IPS DF 4.7 (cell line): Measurements from ENCODE around the gene SMIM34.
"Not testable (repeated sequence)": the region's sequence is repeated elsewhere in the genome, so short reads cannot be mapped to it uniquely, and the experiment has no call there.

Experiments
- DNase-seq: peaks from one replicate; pipeline ENCODE4 v3.0.0-alpha.2; 2013; ENCODE audit warnings: low spot score; ENCODE audit errors: extremely low read depth

The SMIM34 gene, protein sequence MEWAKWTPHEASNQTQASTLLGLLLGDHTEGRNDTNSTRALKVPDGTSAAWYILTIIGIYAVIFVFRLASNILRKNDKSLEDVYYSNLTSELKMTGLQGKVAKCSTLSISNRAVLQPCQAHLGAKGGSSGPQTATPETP

DNA sequence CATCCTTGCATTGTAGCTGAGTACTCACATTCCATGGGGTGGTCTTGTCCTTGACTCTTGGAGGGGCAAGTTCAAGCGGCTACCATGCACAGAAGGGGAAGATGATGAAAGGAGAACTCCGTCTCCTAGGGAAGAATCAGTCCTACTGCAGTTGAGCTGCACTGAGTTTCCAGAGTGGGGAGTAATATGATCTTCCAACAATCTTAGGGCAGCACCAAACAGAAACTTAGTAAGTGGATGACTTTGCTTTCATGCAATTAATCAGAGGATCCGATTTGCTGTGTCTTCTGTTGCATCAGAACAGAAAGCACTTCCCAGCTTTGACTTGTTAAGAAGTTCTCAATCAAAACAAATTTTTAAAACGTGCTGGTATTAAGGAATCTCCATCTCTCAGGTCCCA, at the start of gene SMIM34:
Gene SMIM34 (minus strand): TSS at position 147 of the 400 bp plus-strand sequence. CDS start 112 bp downstream, at position 35.
- not testable (repeated sequence) for DNase-seq

DNA sequence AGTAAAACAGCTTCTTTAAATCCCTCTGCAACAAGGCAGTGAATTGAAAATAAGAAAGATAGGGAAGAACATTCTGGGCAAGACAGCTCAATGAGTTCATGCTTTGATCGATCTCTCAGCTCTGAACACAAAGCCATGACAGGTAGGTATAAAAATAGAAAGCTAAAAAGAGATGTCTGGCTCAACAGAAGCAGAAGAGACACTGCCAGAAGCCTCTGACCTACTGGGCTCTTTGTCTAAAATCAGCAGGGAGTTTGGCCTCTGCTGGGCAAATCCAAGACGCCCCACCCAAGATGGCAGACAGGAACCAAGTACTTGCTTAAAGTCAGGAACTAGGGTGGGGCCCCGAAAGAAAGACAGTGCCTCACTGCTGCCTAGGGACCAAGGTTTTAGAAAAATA, 43.6 kb upstream of the SMIM34 start:
- DNase-seq = not testable (repeated sequence)

DNA sequence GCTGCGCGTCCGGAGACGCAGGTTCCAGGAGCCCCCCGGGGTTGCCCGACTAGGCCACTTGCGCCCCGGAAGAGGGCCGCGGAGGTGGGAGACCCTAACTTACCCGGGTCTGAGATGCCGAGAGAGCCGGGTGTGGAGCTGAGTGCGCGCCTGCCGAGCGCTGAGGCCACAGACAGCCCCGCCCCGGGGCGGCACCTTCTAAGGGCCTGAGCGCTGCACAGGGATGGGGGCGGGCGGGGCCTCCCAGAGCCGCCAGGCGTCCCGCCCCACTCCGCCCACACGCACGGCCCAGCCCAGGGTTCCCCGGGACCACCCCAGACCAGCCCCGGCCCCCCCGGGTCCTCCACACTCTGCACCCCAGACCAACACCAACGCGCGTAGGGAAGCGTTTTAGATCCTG, 35.7 kb upstream of the SMIM34 start:
- not testable (repeated sequence) for DNase-seq

DNA sequence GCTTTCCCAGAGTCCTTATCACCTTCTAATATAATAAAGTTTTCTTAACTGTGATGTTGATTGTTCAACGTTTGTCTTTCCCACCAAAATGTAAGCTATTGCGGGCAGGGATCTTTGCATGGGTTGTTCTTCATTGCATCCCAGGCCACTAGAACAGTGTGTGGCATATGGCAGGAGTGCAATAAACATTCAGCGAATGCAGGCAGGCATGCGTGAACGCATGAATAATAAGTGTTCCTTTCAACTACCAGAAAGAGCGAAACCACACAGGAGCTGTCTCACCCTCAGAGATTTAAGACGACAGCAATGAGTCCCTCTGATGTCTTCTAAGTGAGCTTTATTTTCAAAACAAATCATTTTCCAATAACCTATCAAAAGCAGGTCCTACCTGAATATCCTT, 34.5 kb upstream of the SMIM34 start:
- not testable (repeated sequence) for DNase-seq

DNA sequence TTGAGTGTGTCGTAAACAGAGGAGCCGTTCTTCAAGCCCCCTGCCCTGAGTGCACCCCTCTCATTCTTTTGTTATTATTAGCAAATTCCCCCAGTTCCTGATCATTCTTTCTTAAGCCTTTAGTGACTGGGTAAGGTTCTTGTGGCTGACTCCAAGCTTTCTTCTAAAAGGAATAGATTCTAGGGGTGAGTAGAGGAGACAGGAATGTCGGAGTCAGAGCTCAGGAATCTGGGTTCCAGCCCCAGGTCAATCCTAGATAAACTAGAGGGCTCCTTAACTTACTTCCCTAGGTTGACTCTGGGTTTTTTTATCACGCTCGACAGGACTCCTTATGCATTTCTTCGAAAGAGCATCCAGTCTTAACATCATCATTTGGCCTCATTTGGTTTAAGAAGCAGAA, 32.4 kb upstream of the SMIM34 start:
- not testable (repeated sequence) for DNase-seq

DNA sequence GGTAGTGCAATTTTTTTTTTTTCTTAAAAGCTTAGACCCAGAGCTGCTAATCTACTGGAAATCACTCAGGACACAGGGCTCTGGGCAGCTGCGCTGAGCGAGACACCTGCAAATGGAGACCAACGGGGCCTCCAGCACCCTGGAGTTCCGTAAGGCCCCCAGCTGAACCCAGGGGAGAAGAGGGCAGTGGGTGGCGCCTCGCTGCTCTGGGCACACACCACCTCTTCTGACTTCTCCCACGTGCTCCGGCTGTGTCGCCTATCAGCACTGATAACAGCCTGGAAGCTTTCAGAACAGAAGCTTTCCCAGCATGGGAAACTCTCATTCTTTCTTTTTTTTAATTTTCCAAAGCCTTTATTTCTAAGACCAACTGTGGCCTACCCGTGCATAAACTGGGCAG, 31.9 kb upstream of the SMIM34 start:
- not testable (repeated sequence) for DNase-seq

DNA sequence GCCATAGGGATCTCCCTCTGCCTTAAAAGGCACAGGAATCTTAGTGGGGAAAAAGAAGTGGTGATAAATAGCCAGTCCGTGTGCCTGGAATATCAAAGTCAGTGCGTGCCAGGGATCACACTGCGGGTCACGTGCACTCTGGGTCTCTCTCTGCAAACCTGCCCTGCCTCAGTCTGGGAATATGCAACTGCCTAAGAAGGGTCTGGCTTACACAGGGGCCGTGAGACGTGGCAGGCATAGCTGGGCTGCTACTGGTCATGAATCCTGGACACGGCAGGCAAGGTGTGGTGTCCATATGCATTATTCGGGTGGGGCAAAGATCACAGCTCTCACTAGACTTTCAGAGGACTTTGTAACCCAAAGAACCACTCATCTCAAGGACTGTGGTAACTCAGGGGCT, 23.3 kb upstream of the SMIM34 start:
- DNase-seq = not testable (repeated sequence)

DNA sequence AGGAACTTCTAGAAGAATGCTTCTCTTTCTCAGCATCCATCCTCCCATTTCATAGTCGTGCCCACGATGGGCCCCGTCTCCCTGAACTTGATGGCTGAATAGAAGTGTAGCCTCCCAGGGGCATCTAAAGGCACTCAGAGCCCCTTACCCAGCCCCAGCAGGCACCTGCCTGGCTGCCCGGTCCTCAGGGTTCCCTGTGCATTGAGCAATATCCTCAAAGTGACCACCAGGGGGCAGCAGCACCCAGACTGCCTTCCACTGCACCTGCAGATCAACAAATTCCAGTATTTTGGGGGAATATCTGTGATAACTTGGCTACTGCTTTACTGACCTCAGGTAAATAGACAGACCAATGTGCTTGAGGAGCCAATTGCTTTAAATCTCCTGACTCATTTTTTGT, 19.7 kb upstream of the SMIM34 start:
- DNase-seq = not testable (repeated sequence)

DNA sequence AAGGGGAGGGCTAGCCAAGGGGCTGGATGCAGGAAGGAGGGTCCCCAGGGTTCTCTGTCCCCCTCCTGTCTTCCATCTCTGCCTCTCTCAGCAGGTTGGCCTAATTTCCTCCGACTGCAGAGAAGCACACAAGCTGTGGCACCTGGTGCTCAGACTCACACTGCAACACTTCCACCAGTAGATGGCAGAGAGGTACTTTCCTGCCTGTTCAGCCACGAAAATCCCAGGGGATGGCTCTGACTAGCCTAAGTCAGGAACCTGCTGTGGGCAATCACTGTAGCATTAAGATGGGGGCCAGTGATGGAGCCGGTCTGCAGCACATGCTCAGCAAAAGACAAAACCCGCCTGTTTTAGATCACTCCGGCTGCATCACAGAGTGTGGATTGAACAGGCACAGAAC, 6.0 kb upstream of the SMIM34 start:
- DNase-seq = not testable (repeated sequence)

DNA sequence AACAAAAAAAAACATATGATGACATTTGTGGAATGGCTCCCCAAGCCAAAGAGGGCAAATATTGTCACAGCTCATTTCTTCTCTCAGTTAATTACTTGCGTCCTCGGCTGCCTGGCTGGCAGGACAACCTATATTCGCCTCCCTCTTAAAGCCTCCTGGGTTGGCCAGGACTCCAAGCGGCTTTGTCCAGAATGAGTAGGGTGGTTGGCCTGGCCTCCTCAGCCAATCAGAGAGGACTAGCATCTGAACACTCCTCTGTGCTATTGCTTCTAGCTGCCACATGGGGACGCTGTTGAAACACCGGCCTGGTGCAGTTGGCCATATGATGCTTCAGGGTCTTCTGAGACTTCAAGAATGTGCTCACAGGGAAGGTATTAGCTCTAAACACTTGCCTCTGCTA, 4.7 kb upstream of the SMIM34 start:
- not testable (repeated sequence) for DNase-seq

DNA sequence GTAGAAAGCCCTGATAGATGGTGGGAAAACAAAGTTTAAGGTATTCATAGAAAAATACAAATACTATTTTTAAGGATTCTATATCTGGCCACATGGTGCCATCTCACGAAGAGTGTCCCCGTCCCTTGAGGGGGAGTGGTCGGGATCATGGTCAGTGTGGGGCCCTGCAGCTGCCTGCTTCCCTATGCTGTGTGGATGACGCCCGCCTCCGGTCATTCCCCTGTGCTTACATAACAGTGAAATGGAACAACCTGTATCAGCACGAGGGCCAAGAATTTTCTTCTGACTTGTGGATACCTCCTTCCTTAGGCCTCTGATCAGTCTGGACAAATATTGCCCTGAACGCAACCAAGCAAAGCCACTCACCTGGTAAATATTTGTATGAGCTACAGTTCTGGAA, 3.6 kb upstream of the SMIM34 start:
- not testable (repeated sequence) for DNase-seq

DNA sequence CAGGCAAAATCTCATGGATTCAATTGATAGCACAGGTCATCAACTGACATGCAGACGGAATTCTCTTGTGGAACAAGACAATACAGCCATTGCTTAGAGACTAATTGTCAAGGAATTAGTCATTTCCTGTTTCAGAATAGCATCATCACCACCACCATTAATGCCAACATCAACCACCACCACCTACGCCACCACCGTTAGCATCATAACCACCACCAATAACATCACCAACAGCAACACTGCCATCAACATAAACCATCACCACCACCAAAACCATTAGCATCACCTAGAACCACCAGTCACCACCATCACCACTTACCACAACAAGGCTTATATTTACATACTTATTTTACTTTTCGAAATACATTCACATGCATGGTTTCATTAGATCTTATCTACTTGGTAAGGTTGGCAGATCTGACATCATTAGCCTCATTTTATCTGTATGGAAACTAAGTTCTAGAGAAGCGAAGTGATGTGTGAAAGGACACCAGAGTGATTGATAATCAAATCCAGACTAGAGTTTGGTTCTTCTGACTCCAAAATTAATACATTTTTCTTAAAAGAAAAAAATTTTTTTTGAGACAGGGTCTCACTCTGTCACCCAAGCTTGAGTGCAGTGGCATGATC, 6.2 kb downstream of the SMIM34 start:
- not testable (repeated sequence) for DNase-seq

DNA sequence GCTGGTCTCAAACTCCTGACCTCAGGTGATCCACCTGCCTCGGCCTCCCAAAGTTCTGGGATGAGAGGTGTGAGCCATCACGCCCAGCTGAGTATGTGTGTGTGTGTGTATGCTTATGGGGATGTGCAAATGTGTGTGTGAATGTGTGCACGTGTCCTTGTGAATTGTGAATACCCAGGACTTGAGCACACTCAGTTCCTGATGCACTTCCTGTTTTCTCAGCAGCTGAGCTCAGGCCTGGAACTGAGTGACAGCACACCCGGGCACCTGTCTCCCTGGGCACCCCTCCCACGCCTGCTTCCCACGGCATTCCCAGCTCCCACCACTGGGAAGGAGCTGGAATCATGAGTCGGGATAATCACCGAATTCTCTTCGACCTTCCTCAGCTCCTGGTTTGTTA, 16.5 kb downstream of the SMIM34 start:
- not testable (repeated sequence) for DNase-seq

DNA sequence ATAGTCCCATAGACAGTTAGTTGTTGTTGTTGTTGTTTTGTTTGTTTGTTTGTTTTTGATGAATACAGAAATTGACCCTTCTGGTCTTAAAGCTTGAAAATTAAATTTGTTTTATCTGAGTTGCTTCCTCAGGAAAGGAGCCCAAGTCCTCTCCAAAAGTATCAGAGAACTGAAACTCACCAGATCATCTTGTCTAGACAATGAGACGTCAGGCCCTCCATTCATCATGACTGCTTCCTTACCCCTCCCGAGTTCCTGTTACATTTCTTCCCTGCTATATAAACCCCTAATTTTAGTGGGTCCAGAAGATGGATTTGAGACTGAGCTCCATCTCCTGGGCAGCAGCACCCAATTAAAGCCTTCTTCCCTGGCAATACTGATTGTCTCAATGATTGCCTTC, 17.1 kb downstream of the SMIM34 start:
- not testable (repeated sequence) for DNase-seq

DNA sequence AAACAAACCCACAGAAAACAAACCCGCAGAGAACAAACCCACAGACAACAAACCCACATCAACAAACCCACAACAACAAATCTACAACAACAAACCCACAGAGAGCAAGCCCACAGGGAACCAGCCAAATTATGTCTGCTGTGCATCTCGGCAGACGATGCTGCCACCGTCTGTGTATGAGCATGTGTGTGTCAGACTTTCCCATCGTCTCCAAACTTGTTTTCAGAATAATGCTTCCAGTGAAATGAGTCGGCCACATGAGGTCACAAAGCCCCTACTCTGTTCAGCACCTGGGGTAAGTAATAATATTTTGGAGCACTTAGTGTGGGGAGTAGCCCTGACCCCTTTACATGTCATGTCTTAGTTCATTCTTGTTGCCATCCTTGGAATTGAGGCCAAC, 17.6 kb downstream of the SMIM34 start:
- not testable (repeated sequence) for DNase-seq

DNA sequence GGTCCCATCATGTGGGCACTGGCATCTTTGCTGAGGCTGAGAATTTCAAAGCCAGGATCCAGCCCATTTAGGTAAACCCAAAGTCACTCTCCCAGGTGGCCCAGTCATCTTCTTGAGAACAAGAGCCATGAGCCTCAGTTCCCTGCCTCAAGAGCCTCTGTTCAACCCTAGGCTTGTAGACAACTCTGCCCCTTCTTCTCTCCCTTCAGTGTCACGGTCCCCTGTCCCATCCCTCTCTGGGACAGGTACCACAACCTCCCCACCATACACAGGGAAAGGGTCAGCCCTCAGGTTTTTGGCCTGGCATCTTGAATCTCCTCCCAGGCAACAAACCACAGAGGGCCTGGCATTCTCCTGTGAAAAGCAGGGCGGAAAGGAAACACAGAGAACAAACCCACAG, 18.1 kb downstream of the SMIM34 start:
- not testable (repeated sequence) for DNase-seq

DNA sequence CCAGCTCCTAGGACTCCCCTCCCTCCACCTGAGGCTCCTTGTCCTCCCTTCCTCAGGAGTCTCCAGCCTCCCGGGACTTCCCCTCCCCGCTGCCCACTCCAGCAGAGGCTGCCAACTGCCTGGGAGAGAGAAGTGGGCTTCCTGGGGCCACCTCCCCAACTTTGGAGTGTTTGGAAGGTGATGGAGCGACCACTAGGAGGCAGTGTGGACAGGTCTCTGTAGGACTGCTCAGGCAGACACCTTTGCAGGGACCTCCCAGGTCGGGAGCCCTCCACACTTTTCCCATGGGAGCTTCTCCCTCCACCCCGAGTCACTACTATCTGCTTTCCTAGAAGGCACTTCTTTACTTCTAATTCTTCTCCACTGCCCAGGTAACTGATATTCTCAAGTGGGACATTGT, 19.0 kb downstream of the SMIM34 start:
- not testable (repeated sequence) for DNase-seq

DNA sequence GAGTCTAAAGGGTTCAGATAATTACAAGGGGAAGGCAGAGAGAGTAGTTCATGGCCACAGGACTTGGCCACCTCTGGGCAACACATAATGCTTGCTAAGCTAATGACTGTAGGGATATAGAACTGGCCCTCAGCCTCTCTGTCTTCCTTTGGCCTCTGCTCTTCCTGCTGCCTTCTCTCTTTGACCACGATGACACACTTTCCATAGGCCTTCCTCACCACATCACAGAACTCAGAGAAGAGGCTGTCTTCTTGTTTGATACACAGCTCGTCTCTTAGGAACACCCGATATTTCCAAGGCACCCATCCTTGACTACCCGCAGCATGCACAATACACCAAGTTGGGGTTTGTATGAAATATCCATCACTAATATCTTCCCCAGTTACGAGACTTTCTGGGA, 23.2 kb downstream of the SMIM34 start:
- not testable (repeated sequence) for DNase-seq

DNA sequence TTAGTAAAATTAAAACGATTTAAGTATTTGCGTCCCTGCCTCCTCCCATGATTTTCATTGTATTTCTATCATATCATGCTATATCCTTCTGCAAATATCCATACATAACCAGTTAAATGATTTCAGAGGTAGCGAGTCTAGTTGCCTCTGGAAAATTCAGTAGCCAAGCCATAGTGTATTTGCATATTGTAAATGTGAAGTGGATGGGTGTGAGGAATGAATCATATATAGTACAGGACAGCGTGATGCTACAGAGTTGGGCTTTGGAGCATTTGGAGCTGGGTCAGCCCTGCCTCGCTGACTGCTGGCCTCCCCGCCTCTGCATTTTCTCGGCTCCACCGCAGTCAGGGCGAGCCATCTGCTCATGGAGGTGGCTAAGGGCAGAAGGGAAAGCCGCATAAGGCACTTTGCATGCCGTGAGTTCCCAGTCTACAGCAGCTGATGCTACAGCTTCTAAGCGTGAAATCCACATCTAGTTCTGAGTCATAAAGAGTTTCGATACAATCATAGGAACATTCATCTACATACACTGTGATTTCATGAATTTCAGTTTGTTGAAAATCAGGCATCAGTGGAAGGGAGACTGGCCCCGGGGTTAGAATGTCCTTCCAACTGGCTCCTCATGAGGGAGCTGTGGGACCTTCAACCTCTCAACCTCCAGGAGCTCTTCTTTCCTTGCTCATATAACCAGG, 39.9 kb downstream of the SMIM34 start:
- not testable (repeated sequence) for DNase-seq

DNA sequence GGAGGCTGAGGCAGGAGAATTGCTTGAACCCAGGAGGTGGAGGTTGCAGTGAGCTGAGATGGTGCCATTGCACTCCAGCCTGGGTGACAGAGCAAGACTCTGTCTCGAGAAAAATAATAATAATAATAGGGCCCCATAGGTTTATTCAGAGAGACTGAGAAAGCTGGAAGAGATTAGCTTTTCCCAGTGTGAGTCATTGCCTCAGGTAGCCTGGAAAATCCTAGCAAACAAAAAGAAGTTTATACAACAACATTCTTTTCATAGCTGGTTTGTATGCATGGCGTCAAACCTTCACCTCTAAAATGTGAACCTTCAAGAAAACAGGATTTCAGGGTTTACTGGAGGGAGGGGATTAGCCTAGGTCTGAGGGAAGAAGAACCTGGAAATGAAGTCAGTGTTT, 40.6 kb downstream of the SMIM34 start:
- DNase-seq = not testable (repeated sequence)

DNA sequence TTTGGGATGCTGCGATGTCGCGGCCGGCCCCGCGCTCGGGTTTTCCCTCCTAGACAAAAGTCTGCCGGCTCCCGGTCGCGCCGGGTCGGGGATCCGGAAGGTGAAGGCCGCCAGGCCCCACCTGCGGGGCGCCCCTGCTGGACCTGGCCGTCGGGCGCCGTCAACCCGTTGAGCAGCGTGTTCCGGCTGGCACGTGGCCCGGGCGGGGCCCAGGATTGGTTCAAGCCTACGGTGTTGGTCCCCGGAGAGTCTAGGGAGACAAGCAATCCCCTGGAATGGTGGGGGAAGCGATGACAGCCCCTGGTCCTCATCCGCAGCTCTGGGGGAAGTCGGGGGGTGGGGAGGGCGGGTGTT, 48.2 kb downstream of the SMIM34 start:
- not testable (repeated sequence) for DNase-seq

DNA sequence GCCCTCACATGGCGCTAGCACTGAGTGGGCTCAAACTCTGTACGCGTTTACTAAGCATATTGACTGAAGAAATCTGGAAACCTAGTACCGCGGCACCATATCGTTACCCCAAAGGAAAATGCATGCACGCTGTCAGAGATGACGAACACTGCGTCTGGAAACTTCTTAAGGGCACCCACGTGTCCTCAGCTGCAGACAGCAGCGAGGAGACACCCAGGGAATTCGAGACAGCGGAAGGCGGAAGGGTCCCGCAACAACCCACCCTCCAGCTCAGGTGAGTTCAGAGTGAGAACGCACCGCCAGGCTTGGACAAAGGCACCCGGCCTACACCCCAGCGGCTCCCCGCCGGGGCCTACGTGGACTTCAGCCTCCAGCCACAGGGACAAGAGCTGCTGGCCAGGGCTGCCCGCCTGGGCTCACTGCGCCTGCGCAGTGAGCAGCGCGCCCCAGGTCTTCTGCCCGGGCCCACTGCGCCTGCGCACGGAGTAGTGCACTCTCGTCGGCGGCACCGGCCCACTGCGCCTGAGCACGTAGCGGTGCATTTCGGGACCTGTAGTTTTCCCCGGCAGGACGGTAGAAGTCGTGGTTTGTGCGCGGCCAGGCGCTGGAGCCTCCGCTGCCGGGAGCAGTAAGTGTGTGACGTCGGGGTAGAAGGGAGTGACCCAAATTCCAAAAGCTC, 48.7 kb downstream of the SMIM34 start, which contains the start of gene SMIM11:
Gene SMIM11 (plus strand): TSS at position 568 of the 679 bp plus-strand sequence. CDS start 3,998 bp downstream, outside the sequence.
- DNase-seq = not testable (repeated sequence)
